Ureter (tissue), 1 donor: ENCODE measurements around the gene PCDHB6. TPM values are rescaled to one million over a fixed set of nuclear protein-coding genes. Genes with fewer than 3 reads are reported as not detected.
"Not testable (repeated sequence)": the region's sequence is repeated elsewhere in the genome, so short reads cannot be mapped to it uniquely, and the experiment has no call there.

Experiments used
- DNase-seq: peaks from one replicate; pipeline ENCODE4 v3.0.0-alpha.2; 2020; ENCODE audit warnings: low spot score
- total RNA-seq: library from RNA; stranded (reverse); gene quantifications from one replicate; pipeline ENCODE4 v1.2.4, GENCODE V29; 2023
- donor health status: DM: yes; HTN: yes; CAD: no.

PCDHB6 gene
- total RNA-seq, 1 donor from 2014 or later = 1.6 TPM

DNA sequence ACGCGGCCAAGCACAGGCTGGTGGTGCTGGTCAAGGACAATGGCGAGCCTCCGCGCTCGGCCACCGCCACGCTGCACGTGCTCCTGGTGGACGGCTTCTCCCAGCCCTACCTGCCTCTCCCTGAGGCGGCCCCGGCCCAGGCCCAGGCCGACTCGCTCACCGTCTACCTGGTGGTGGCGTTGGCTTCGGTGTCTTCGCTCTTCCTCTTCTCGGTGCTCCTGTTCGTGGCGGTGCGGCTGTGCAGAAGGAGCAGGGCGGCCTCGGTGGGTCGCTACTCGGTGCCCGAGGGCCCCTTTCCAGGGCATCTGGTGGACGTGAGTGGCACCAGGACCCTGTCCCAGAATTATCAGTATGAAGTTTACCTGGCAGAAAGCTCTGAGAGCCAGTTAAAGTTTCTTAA, 8.0 kb downstream of the PCDHB6 start:
- DNase-seq = not testable (repeated sequence)

DNA sequence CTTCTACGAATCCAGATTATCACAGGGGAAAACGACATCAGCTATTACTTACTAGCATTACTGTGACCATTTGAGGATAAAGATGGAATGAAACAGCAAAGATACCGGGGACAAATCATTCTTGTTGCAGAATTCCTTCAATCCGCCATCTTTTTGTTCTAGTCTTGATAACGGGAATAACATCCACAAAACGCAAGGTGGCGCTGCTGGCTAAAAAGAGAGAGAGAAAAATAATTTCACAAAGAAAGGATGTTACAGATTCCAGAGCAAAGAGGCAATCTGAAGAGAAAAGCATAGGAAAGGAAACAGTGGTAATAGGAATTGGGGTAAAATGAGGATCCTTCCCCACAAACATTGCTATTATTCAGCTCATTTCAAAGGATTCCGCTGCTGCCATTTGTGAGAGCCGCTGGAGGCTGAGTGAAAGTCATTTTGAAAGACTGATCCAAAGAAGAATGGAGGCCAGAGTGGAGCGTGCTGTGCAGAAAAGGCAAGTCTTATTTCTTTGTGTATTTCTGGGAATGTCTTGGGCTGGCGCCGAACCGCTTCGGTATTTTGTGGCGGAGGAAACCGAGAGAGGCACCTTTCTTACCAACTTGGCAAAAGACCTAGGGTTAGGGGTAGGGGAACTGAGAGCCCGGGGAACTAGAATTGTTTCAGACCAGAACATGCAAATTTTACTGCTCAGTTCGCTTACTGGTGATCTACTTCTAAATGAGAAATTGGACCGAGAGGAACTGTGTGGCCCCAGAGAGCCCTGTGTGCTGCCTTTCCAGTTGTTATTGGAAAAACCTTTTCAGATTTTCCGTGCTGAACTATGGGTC, 22.7 kb downstream of the PCDHB6 start, which contains the start of gene PCDHB7:
PCDHB7 (plus strand) TSS at position 264 of the 824 bp plus-strand sequence; CDS start at position 456, 192 bp downstream.
- no peak for DNase-seq

- not testable (repeated sequence) for DNase-seq
Measured at GRCh38 chr5:141174291-141175104, 24.6 kb downstream of the PCDHB6 start.

GRCh38 chr5:141175933-141176332, 26.1 kb downstream of the PCDHB6 start:
- DNase-seq = no peak

- not testable (repeated sequence) for DNase-seq
Measured at GRCh38 chr5:141177577-141178191, 27.8 kb downstream of the PCDHB6 start, which contains the start of gene PCDHB8. PCDHB8 (plus strand) TSS chr5:141177790; CDS start chr5:141178035, 245 bp downstream.

- not testable (repeated sequence) for DNase-seq
Measured at GRCh38 chr5:141179371-141179770, 29.5 kb downstream of the PCDHB6 start.

DNA sequence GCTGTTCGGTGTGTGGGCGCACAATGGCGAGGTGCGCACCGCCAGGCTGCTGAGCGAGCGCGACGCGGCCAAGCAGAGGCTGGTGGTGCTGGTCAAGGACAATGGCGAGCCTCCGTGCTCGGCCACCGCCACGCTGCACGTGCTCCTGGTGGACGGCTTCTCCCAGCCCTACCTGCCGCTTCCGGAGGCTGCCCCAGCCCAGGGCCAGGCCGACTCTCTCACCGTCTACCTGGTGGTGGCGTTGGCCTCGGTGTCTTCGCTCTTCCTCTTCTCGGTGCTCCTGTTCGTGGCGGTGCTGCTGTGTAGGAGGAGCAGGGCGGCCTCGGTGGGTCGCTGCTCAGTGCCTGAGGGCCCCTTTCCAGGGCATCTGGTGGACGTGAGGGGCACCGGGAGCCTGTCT, 30.0 kb downstream of the PCDHB6 start:
- not testable (repeated sequence) for DNase-seq

GRCh38 chr5:141180313-141180712, 30.5 kb downstream of the PCDHB6 start:
- no peak for DNase-seq

- DNase-seq = no peak
Measured at GRCh38 chr5:141182248-141182647, 32.4 kb downstream of the PCDHB6 start, which contains the start of gene PCDHB16. PCDHB16 (plus strand) TSS chr5:141182387; CDS start chr5:141182560, 173 bp downstream.

- not testable (repeated sequence) for DNase-seq
Measured at GRCh38 chr5:141184117-141184855, 34.4 kb downstream of the PCDHB6 start.

DNA sequence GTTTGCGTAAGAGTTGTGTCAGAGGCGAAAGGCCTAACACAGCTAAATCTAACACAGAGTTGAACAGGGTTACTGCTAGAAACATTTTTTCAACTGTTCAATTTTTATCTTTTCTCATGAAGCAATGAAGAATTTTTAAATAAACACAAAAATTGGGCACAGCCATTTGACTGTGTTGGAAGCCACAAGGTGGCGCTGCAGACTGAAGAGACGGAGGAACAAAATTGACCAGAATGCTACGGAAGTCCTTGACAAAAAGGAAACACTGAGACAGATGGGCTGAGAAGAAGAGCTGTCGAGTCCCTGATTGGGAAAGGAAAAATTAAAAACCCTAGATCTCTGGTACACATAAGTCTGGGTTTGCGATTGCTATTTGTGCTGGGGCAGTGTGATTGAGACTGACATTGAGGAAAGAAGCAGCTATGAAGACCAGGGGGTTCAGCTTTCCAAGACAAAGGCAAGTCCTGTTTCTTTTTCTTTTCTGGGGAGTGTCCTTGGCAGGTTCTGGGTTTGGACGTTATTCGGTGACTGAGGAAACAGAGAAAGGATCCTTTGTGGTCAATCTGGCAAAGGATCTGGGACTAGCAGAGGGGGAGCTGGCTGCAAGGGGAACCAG, 37.1 kb downstream of the PCDHB6 start, which contains the start of gene PCDHB9:
PCDHB9 (plus strand) TSS at position 265 of the 616 bp plus-strand sequence; CDS start at position 423, 158 bp downstream.
- DNase-seq = no peak

- not testable (repeated sequence) for DNase-seq
Measured at GRCh38 chr5:141188682-141189081, 38.8 kb downstream of the PCDHB6 start.

- not testable (repeated sequence) for DNase-seq
Measured at GRCh38 chr5:141189131-141189530, 39.3 kb downstream of the PCDHB6 start.

DNA sequence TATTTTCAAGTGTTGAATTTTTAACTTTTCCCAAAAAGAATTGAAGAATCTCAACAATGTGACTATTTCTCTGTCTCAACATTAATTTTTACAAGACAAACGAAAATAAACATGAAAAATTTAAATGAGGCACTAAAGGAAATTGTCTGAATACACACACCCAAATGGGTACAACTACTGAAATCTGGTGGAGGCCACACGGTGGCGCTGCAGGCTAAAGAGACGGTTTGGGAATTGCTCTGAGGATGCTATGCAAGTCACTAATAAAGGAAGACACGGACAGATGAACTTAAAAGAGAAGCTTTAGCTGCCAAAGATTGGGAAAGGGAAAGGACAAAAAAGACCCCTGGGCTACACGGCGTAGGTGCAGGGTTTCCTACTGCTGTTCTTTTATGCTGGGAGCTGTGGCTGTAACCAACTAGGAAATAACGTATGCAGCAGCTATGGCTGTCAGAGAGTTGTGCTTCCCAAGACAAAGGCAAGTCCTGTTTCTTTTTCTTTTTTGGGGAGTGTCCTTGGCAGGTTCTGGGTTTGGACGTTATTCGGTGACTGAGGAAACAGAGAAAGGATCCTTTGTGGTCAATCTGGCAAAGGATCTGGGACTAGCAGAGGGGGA, 42.4 kb downstream of the PCDHB6 start, which contains the start of gene PCDHB10:
PCDHB10 (plus strand) TSS at position 244 of the 616 bp plus-strand sequence; CDS start at position 444, 200 bp downstream.
- DNase-seq = no peak

- not testable (repeated sequence) for DNase-seq
Measured at GRCh38 chr5:141194332-141194731, 44.5 kb downstream of the PCDHB6 start.

- no peak for DNase-seq
Measured at GRCh38 chr5:141196363-141196762, 46.5 kb downstream of the PCDHB6 start.

- no peak for DNase-seq
Measured at GRCh38 chr5:141199359-141200235, 49.7 kb downstream of the PCDHB6 start, which contains the start of gene PCDHB11. PCDHB11 (plus strand) TSS chr5:141199627; CDS start chr5:141199775, 148 bp downstream.

GRCh38 chr5:141201126-141201525, 51.3 kb downstream of the PCDHB6 start:
- not testable (repeated sequence) for DNase-seq

GRCh38 chr5:141201646-141202045, 51.8 kb downstream of the PCDHB6 start:
- DNase-seq = not testable (repeated sequence)
